ENCODE measurements around the gene SEC24D. TPM values are rescaled to one million over a fixed set of nuclear protein-coding genes. Genes with fewer than 3 reads are reported as not detected.

Gene SEC24D
- total and polyA plus RNA-seq, 2 of the 8 experiments (the other 6 are each of a cell fraction or from before 2014, with no cell fraction given) = 28.9 to 91.6 TPM

GRCh38 chr4:118774989-118775388, 60.9 kb downstream of the SEC24D start:
- H3K79me2 ChIP-seq (ENCODE audit: control insufficient read depth in 1 of 2, insufficient read depth in 2 of 2, low read length in 2 of 2) = no peaks in the 10 kb centered on the region
- POLR2A ChIA-PET (ENCODE audit: partially characterized antibody) = interaction anchor here (1.7 kb wide), 1 partner anchor 117 kb away, joined by 6 read pairs; no protein-coding TSS in a partner anchor
- no peak overlapping the region for H3K4me3 ChIP-seq (ENCODE audit: extremely low read depth in 1 of 4, insufficient read depth in 2 of 4, low read depth in 3 of 4, low read length in 4 of 4)
- H3K4ac ChIP-seq (replicated peaks; ENCODE audit: insufficient read length, low read depth, low read length) = no peak overlapping the region
- no peaks in the 10 kb centered on the region for H3K9me3 ChIP-seq (ENCODE audit: insufficient read depth in 2 of 2, low read depth in 1 of 2, low read length in 1 of 2)
- no peak for FAIRE-seq
- H3K36me3 ChIP-seq (ENCODE audit: control insufficient read depth in 2 of 4, insufficient read depth in 4 of 4, low read length in 3 of 4) = peaks cover 0 to 2% (median 0%) of the 10 kb centered on the region in 4 experiments; a peak in 1 of 8 replicates
- no peak overlapping the region for H3K4me2 ChIP-seq (ENCODE audit: insufficient read depth in 1 of 2, low read depth in 2 of 2, low read length in 2 of 2)
- H3K56ac ChIP-seq (replicated peaks; ENCODE audit: insufficient read length, low read depth, low read length) = no peak overlapping the region
- H3K27me3 ChIP-seq (replicated peaks in 1 of 4; ENCODE audit: control insufficient read depth in 3 of 4, extremely low read depth in 1 of 4, insufficient read depth in 3 of 4, low read length in 3 of 4) = no peaks in the 10 kb centered on the region
- H3K9ac ChIP-seq (replicated peaks in 1 of 4; ENCODE audit: extremely low read depth in 1 of 4, low read depth in 3 of 4, low read length in 3 of 4) = no peak overlapping the region
- no peak overlapping the region for H2BK5ac ChIP-seq (ENCODE audit: low read depth, low read length)
- no peak overlapping the region for H2BK120ac ChIP-seq (replicated peaks; ENCODE audit: low read depth, low read length)
- H4K8ac ChIP-seq (ENCODE audit: extremely low read depth, insufficient read depth, low read length) = no peak overlapping the region
- no peaks in the 10 kb centered on the region for H3K79me1 ChIP-seq (ENCODE audit: low read depth, low read length)
- no peak overlapping the region for H2AFZ ChIP-seq (ENCODE audit: low read length)
- H2BK20ac ChIP-seq (ENCODE audit: low read length) = no peak overlapping the region
- no peaks in the 10 kb centered on the region for H3K23me2 ChIP-seq (ENCODE audit: low read depth, low read length)
- 85% methylated on average over 3 of the region's 3 CpGs; no CpG with 5 or more reads in 1 of the 2 experiments for WGBS, 2 experiments (ENCODE audit: extremely low coverage in 1 of 2, insufficient coverage in 1 of 2, insufficient read length in 1 of 2, insufficient replicate concordance in 2 of 2, low coverage in 1 of 2, low lambda C conversion rate in 2 of 2, missing lambda C conversion rate in 1 of 2)
- peaks cover 0 to 4% of the 10 kb centered on the region in 2 experiments for H4K20me1 ChIP-seq (replicated peaks in 1 of 2; ENCODE audit: control insufficient read depth in 1 of 2, insufficient read depth in 2 of 2, low read length in 2 of 2)
- H2BK15ac ChIP-seq (ENCODE audit: low read length) = no peak overlapping the region
- H4K5ac ChIP-seq (ENCODE audit: insufficient read length, low read depth, low read length) = no peak overlapping the region
- no peak overlapping the region for H3K18ac ChIP-seq (ENCODE audit: extremely low read depth, low read length)
- no peak overlapping the region for H3K23ac ChIP-seq (ENCODE audit: insufficient read length)
- no peak overlapping the region for H2BK12ac ChIP-seq (ENCODE audit: low read depth, low read length)
- no peak overlapping the region; the same call in 1 of the 2 replicates for H2AK5ac ChIP-seq (ENCODE audit: low read depth, low read length)
- H3K27ac ChIP-seq (ENCODE audit: low read depth, low read length) = no peak overlapping the region
- H3K4me1 ChIP-seq (replicated peaks in 1 of 4; ENCODE audit: control insufficient read depth in 3 of 4, insufficient read depth in 4 of 4, low read length in 3 of 4) = peaks cover 0 to 7% (median 4%) of the 10 kb centered on the region in 4 experiments; a peak in 3 of 7 replicates
- DNase-seq (ENCODE audit: low read depth in 1 of 2, low spot score in 2 of 2) = no peak
- no peak overlapping the region for H3K14ac ChIP-seq (ENCODE audit: insufficient read length)
- CTCF ChIA-PET (ENCODE audit: partially characterized antibody) = interaction anchor here (0.5 to 2.8 kb wide), 11 partner anchors 22 to 265 kb away, joined by 3 to 8 read pairs (median 3); no protein-coding TSS in a partner anchor
- no peak overlapping the region for H4K91ac ChIP-seq (replicated peaks; ENCODE audit: insufficient read length, low read length)
- no peak for TF ChIP-seq CTCF (IDR thresholded peaks at IDR 0.05; ENCODE audit: control extremely low read depth in 1 of 3, insufficient read depth in 1 of 3, low read depth in 1 of 3, low read length in 3 of 3)
- no peak for TF ChIP-seq NANOG (IDR thresholded peaks at IDR 0.05; ENCODE audit: insufficient read depth, low read depth, low read length, poor library complexity, severe bottlenecking)
- no peak for TF ChIP-seq TEAD4 (IDR thresholded peaks at IDR 0.05; ENCODE audit: low read depth, low read length)
- TF ChIP-seq ZNF274 (IDR thresholded peaks at IDR 0.05; ENCODE audit: borderline replicate concordance, extremely low read depth, low read length) = no peak
- no peak for TF ChIP-seq ASH2L (IDR thresholded peaks at IDR 0.05; ENCODE audit: low read length)
- no peak for TF ChIP-seq KDM4A (IDR thresholded peaks at IDR 0.05; ENCODE audit: low read depth, low read length, severe bottlenecking)
- TF ChIP-seq BACH1 (IDR thresholded peaks at IDR 0.05; ENCODE audit: low read length) = no peak
- no peak for TF ChIP-seq SIN3A (conservative IDR thresholded peaks at IDR 0.05 in 1 of 2, IDR thresholded peaks at IDR 0.05 in 1 of 2; ENCODE audit: low read depth in 1 of 2, low read length in 2 of 2)
- TF ChIP-seq RXRA (IDR thresholded peaks at IDR 0.05; ENCODE audit: insufficient read depth, low read depth, low read length) = no peak
- TF ChIP-seq SP2 (IDR thresholded peaks at IDR 0.05; ENCODE audit: low read length) = no peak
- TF ChIP-seq JUND (IDR thresholded peaks at IDR 0.05; ENCODE audit: low read length) = no peak
- TF ChIP-seq TCF12 (IDR thresholded peaks at IDR 0.05; ENCODE audit: low read depth, low read length) = no peak
